GM19468 (cell line): Measurements from ENCODE around the gene GABRR1.

Experiments used
- ATAC-seq: cut with Tn5 transposase; IDR thresholded peaks from one replicate; pipeline ENCODE4 v1.9.1; 2021; ENCODE audit warnings: mild to moderate bottlenecking, moderate library complexity, moderate number of reproducible peaks; ENCODE audit not compliant: unreplicated experiment; ENCODE audit errors: extremely low read depth

GABRR1 gene

DNA sequence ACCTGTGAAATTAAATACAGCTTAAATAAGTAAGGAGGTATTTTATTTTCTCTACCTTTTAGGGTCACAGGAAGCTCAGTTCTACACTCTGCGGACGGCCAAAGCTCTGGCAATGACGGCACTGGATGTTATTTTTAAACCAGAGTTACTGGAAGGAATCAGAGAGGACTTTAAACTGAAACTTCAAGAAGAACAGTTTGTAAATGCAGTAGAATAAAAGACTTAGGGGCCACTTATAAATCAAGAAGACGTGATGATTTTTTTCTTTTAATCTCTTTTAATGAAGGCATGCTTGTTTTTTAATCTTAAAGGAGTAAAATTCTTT, 55.1 kb downstream of the GABRR1 start:
- no peak for ATAC-seq

DNA sequence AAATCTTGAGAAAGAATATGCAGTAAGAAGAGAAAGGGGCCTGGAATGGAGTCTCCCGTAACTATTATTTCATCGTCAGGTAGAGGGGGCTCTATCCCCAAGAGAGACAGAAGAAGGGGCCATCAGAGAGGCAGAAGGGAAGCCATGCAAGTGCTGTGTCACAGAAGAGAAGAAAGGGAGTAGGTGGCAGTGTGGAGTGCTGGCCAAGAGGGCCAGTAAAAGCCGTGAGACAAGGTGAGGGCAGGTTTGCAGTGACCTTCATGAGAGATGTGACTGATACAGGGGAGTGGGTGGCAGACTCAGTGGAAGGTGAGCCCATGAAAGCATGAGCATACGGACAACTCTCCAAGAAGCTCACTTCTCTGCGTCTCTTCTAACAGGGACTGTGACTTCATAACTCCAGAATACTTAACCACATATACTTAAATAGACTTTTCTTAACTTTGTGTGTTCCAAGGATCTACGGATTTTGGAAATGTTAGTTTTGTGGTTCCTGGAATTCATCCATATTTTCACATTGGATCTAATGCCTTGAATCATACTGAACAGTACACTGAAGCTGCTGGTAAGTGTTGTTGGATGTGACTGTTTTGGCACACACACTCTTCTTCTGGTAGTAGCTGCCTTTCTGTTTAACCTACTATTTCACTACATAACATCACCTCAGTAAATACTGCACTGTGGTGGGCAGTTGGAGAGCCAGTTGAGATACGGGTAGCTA, 55.7 kb downstream of the GABRR1 start:
- no peak for ATAC-seq

- no peak for ATAC-seq
Measured at GRCh38 chr6:89160331-89161092, 56.6 kb downstream of the GABRR1 start.

GRCh38 chr6:89154131-89154530, 63.0 kb downstream of the GABRR1 start:
- no peak for ATAC-seq

DNA sequence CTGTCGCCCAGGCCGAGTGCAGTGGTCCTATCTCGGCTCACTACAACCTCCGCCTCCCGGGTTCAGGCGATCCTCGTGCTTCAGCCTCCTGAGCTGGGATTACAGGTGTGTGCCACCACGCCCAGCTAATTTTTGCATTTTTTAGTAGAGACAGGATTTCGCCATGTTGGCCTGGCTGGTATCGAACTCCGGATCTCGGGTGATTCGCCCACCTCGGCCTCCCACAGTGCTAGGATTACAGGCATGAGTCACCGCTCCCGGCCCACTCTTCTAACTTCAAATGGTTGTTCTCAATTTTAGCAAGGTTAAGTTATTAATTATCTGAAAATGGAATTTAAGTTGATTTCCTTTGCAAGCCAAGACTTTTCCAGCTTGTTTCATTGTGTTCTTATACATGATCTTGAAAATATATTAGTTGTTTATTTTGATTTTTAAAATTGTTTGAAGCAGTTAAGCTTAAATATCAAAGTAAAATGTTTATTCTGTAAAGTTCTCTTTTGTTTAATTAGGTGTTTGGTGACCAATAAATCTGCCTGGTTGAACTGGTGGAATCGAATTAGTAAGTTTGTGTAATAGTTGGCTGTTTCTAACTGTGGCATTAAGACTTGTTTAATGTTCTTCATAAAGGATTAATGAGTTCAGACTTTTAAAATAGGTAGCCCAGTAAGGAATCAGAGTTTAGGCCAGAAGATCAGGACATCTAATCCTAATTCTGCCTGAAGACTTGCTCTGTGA, 69.0 kb downstream of the GABRR1 start:
- no peak for ATAC-seq

- no peak for ATAC-seq
Measured at GRCh38 chr6:89146718-89147700, 70.1 kb downstream of the GABRR1 start.

- peak; percentile 47 for ATAC-seq
Measured at GRCh38 chr6:89145956-89146717, 71.0 kb downstream of the GABRR1 start, which contains the start of gene PM20D2. Gene PM20D2 (plus strand): TSS chr6:89146055. CDS start chr6:89146145, 90 bp downstream.

DNA sequence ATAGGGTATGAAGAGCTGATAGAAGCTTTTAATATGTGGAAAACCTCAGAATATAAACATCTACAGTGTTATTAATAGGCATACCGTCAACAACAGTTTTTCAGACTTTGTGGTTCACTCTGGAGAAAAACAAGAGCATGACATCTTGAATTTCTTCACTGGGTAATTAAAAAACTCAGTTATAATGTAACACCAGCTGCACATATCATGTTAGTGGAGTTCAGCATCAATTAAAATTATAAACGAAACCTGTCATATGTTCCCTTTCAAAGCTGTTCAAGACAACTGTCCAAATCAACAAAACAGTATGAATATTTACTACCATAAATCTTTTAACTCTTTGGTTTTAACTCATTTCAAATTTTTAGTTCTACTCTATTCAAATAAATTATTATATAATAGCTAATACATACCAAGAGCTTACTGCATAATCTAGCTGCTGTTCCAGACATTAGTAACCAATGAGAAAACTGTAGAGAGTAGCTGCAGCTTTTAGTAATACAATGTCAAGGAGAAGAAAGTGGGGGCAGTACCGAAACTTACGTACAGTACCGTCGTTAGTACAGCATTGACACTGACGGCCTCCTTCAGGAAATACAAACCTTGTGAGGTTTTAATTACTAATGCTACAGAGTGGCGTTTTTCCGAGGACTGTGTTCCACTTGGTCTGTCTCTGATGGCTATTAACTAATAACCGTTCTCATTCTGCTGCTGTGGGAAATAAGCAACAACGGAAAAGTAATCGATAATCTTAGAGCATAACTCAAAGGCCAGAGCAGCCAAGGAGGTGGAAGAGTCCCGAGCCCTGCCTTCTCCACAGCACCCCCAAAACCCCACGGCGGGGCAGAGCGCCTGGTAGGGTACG, 71.8 kb downstream of the GABRR1 start:
- peak; percentile 13 for ATAC-seq

DNA sequence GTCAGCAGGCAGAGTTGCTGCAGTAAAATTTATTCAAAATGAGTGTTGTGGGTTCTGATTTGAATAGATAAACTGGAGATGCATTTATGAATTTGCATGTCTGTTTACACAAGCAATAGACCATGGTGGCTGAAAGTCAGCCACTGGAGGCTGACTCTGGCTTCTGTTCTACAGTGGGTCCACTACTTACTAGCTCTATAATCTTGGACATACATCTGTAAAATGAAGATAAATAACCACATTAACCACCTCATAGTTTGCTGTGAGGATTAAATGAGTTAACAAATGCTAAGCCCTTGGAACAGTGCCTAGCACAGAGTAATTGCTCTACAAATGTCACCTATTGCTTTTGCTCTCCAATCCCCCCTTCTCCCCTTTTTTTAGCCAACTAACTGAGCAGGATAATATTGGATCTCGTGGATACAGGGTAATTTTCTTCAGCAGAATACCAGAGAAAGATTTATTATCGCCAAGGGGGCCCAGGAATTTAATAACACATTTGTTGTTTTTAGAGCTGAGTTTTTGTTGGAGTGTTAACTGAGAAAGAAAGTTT, 72.7 kb downstream of the GABRR1 start:
- ATAC-seq, result no peak

DNA sequence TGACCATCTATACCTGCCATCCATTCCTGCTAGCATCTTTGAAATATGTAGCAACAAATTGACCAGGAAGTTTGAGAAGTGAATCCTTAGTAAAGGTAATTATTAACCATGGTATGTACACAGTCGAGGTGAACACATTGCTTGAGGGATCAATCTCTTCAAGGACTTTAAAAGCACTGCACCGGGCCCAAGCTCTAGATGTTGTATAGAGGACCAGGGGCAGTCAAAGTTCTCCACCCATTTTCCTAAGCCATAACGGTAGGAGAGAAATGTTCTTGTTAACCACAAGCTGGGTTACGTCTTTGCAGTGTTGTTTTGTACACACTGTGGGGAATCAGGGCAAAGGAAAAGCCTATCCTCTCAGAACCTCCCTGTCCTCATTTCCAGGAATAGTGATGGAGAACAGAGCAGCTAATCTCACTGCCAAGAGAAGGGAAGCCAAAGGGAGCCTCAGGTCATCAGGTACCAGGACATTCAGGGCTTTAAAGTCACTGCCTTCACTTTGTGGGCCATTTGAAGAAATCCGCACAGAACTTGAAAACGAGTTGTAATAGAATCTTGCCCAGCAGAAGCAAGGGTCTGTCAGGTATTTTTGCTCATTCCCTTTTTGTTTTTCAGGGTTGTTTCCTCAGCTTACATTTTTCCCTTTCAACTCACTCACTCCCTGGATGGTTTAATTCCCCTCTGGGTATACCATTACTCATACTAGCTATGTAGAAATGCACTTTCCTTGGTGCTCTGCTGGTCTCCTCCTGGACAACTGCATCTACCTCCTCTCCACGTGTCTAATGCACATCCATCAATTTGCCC, 76.6 kb downstream of the GABRR1 start:
- no peak for ATAC-seq

DNA sequence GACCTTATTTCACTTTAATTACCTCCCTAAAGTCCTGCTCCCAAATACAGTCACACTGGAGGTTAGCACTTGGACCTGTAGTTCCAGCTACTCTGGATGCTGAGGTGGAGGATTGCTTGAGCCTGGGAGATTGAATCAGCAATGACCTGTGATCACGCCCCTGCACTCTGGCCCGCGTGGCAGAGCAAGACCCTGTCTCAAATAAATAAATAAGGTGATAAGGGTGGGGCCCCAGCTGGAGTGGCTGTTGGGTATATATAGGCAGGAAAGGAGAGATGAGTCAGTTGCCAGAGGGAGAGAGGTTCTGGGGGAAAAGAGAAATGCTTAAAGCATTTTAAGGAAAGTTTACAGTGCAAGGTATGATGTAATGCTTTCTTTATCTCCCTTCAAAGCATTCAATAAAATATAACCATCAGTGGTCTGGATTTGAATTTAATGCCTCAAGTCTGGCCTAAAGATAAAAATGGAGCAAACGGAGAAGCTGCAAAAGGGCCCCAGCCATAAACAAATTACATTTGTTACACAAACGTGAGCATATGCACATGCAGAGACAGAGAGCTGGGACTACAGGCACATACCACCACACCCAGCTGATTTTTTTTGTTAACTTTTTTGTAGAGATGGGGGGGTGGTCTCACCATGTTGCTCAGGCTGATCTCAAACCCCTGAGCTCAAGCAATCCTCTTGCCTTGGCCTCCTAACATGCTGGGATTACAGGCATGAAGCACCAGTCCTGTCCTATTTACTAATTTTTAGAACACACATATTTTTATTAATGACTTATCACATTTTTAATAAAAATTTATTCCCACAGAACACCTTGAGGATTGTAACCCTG, 77.4 kb downstream of the GABRR1 start:
- ATAC-seq, result no peak

- ATAC-seq, result no peak
Measured at GRCh38 chr6:89138173-89138572, 79.0 kb downstream of the GABRR1 start.

DNA sequence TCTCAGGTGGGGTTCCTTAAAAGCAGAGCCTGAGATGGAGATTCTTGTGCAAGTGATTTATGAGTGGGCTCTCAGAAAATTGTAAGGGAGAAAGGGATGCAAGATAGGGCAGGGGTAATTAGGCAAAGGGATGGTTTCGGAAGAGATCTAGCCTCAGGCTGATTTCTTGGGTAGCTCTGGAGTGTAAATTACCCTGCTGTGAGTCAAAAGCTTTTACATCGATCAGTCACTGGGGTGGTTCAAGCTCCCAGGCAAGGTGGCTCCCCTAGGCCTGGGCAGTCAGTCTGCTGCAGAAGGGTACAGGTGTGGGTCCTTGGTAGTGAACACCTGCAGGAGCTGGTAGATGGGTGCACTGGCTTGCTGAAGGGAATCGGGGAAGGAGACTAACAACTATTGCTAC, 82.4 kb downstream of the GABRR1 start:
- no peak for ATAC-seq

DNA sequence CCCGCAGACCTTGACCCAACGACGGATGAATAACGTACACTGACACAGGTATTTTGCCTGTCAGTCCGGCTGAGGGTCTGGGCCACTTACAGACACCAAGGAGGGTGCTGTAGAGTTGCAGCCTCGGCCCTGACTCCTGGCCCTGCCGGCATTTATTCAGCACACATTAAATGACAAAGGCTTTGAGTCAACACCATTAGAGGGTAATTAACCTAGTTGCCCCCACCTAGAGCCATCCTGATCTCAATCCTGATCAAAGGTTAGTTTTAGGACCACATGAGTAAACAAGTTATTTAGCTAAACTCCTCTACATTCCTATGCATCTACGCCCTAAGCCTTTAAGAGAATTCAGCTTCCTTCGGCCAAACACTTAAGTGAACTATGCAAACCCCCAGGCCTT, 83.2 kb downstream of the GABRR1 start:
- ATAC-seq, result no peak

GRCh38 chr6:89132057-89132456, 85.1 kb downstream of the GABRR1 start:
- no peak for ATAC-seq

- ATAC-seq, result no peak
Measured at GRCh38 chr6:89131599-89131998, 85.6 kb downstream of the GABRR1 start.
